Measurements from ENCODE around the gene CEP295NL.

The CEP295NL gene

GRCh38 chr17:78898947-78899346 lies 4.1 kb downstream of the CEP295NL start:
- peaks cover 2% of the 10 kb centered on the region; the same call in 1 of the 2 replicates for H4K20me1 ChIP-seq (ENCODE audit: insufficient read depth, low read length)
- H3K9ac ChIP-seq (ENCODE audit: low read length), result no peak overlapping the region
- TF ChIP-seq EZH2 (optimal IDR thresholded peaks at IDR 0.05; ENCODE audit: low read depth, low read length) (no peak), EZH2phosphoT487 (IDR thresholded peaks at IDR 0.05; ENCODE audit: low read length) (no peak), CTCF (IDR thresholded peaks at IDR 0.05; ENCODE audit: low read length) (no peak)
- no peaks in the 10 kb centered on the region for H3K9me2 ChIP-seq (replicated peaks; ENCODE audit: insufficient read depth, low read length)
- no peak for DNase-seq
- peaks cover 100% of the 10 kb centered on the region for H3K79me2 ChIP-seq (ENCODE audit: low read length)
- no peak overlapping the region for H2AFZ ChIP-seq (ENCODE audit: low read length)
- H3K36me3 ChIP-seq (replicated peaks; ENCODE audit: insufficient read depth, low read length), result no peaks in the 10 kb centered on the region; the same call in 1 of the 2 replicates
- peaks cover 5% of the 10 kb centered on the region; the same call in 1 of the 2 replicates for H3F3A ChIP-seq (ENCODE audit: insufficient read depth, low read length)
- no peak overlapping the region for H3K27ac ChIP-seq (ENCODE audit: low read length)
- peaks cover 7% of the 10 kb centered on the region for H3K4me1 ChIP-seq (ENCODE audit: low read length)
- H3K4me3 ChIP-seq (ENCODE audit: low read length), result no peak overlapping the region
- H3K4me2 ChIP-seq (ENCODE audit: low read depth, low read length), result no peak overlapping the region
- H3K27me3 ChIP-seq (replicated peaks; ENCODE audit: insufficient read depth, low read length), result no peaks in the 10 kb centered on the region
- H3K9me3 ChIP-seq (replicated peaks; ENCODE audit: insufficient read depth, low read length), result no peaks in the 10 kb centered on the region

GRCh38 chr17:78898075-78898836 lies 4.7 kb downstream of the CEP295NL start:
- H3K27ac ChIP-seq (ENCODE audit: low read length), result no peak overlapping the region
- H4K20me1 ChIP-seq (ENCODE audit: insufficient read depth, low read length), result peaks cover 2% of the 10 kb centered on the region; the same call in 1 of the 2 replicates
- peaks cover 100% of the 10 kb centered on the region for H3K79me2 ChIP-seq (ENCODE audit: low read length)
- no peaks in the 10 kb centered on the region for H3K9me2 ChIP-seq (replicated peaks; ENCODE audit: insufficient read depth, low read length)
- no peak overlapping the region for H3K4me2 ChIP-seq (ENCODE audit: low read depth, low read length)
- no peaks in the 10 kb centered on the region for H3K27me3 ChIP-seq (replicated peaks; ENCODE audit: insufficient read depth, low read length)
- DNase-seq, result no peak
- H3K9ac ChIP-seq (ENCODE audit: low read length), result no peak overlapping the region
- no peak overlapping the region for H3K4me3 ChIP-seq (ENCODE audit: low read length)
- peaks cover 7% of the 10 kb centered on the region; the same call in 1 of the 2 replicates for H3F3A ChIP-seq (ENCODE audit: insufficient read depth, low read length)
- TF ChIP-seq CTCF (IDR thresholded peaks at IDR 0.05; ENCODE audit: low read length), result no peak
- TF ChIP-seq EZH2 (optimal IDR thresholded peaks at IDR 0.05; ENCODE audit: low read depth, low read length), result no peak
- no peak for TF ChIP-seq EZH2phosphoT487 (IDR thresholded peaks at IDR 0.05; ENCODE audit: low read length)
- peaks cover 14% of the 10 kb centered on the region for H3K4me1 ChIP-seq (ENCODE audit: low read length)
- H3K9me3 ChIP-seq (replicated peaks; ENCODE audit: insufficient read depth, low read length), result no peaks in the 10 kb centered on the region
- H2AFZ ChIP-seq (ENCODE audit: low read length), result no peak overlapping the region
- no peaks in the 10 kb centered on the region; the same call in 1 of the 2 replicates for H3K36me3 ChIP-seq (replicated peaks; ENCODE audit: insufficient read depth, low read length)

GRCh38 chr17:78897664-78898047 lies 5.3 kb downstream of the CEP295NL start:
- no peaks in the 10 kb centered on the region for H3K27me3 ChIP-seq (replicated peaks; ENCODE audit: insufficient read depth, low read length)
- peaks cover 2% of the 10 kb centered on the region; the same call in 1 of the 2 replicates for H4K20me1 ChIP-seq (ENCODE audit: insufficient read depth, low read length)
- peaks cover 20% of the 10 kb centered on the region for H3K4me1 ChIP-seq (ENCODE audit: low read length)
- no peaks in the 10 kb centered on the region for H3K9me3 ChIP-seq (replicated peaks; ENCODE audit: insufficient read depth, low read length)
- peaks cover 100% of the 10 kb centered on the region for H3K79me2 ChIP-seq (ENCODE audit: low read length)
- no peak overlapping the region for H2AFZ ChIP-seq (ENCODE audit: low read length)
- no peak overlapping the region for H3K4me2 ChIP-seq (ENCODE audit: low read depth, low read length)
- H3K9ac ChIP-seq (ENCODE audit: low read length), result no peak overlapping the region
- no peak for DNase-seq
- no peak overlapping the region for H3K4me3 ChIP-seq (ENCODE audit: low read length)
- no peaks in the 10 kb centered on the region; the same call in 1 of the 2 replicates for H3K36me3 ChIP-seq (replicated peaks; ENCODE audit: insufficient read depth, low read length)
- no peak overlapping the region for H3K27ac ChIP-seq (ENCODE audit: low read length)
- TF ChIP-seq EZH2 (optimal IDR thresholded peaks at IDR 0.05; ENCODE audit: low read depth, low read length) (no peak), EZH2phosphoT487 (IDR thresholded peaks at IDR 0.05; ENCODE audit: low read length) (no peak), CTCF (IDR thresholded peaks at IDR 0.05; ENCODE audit: low read length) (no peak)
- H3F3A ChIP-seq (ENCODE audit: insufficient read depth, low read length), result peaks cover 12% of the 10 kb centered on the region; the same call in 1 of the 2 replicates
- no peaks in the 10 kb centered on the region for H3K9me2 ChIP-seq (replicated peaks; ENCODE audit: insufficient read depth, low read length)

Data from MM.1S (cell line).